HL-60 (cell line): Measurements from ENCODE around the gene SSC5D.

Source experiments
- DNase-seq, 2 experiments: peaks; one replicate each; pipeline ENCODE4 v3.0.0-alpha.2; 2010 to 2020; ENCODE audit warnings: low read depth in 1 of 2, low spot score in 1 of 2
- H3K27ac ChIP-seq: fragments of 250-450 bp; sonication (Bioruptor Pico); replicated peaks from 2 replicates; pipeline ENCODE4 v1.5.1; 2020; ENCODE audit warnings: mild to moderate bottlenecking, moderate library complexity
- H3K27me3 ChIP-seq: fragments of 250-450 bp; sonication (Bioruptor Pico); 2 replicates; pipeline ENCODE4 v1.5.1; 2021; ENCODE audit warnings: mild to moderate bottlenecking, moderate library complexity; ENCODE audit not compliant: insufficient read depth, poor library complexity, severe bottlenecking
- H3K4me3 ChIP-seq: replicated peaks from 2 replicates; pipeline ENCODE4 v1.5.1; 2011; ENCODE audit warnings: mild to moderate bottlenecking, control low read depth, low read length; ENCODE audit not compliant: insufficient read depth
- CTCF ChIP-seq: IDR thresholded peaks from one replicate; pipeline ENCODE4 v1.5.1; 2011; ENCODE audit warnings: low read length, control low read depth, inconsistent platforms; ENCODE audit not compliant: insufficient read depth
- GABPA ChIP-seq: IDR thresholded peaks from 2 replicates; pipeline ENCODE4 v1.6.1; 2012; ENCODE audit warnings: low read depth
- POLR2AphosphoS5 ChIP-seq: IDR thresholded peaks from 2 replicates; pipeline ENCODE4 v1.6.1; 2012; ENCODE audit warnings: low read depth
- SPI1 ChIP-seq: IDR thresholded peaks from 2 replicates; pipeline ENCODE4 v1.6.1; 2012; ENCODE audit warnings: low read depth, mild to moderate bottlenecking, borderline replicate concordance
- TF ChIP-seq, protein P1 (sequence below): IDR thresholded peaks from 2 replicates; pipeline ENCODE4 v1.6.1; 2012; ENCODE audit warnings: low read depth; ENCODE audit not compliant: insufficient replicate concordance

SSC5D gene

DNA sequence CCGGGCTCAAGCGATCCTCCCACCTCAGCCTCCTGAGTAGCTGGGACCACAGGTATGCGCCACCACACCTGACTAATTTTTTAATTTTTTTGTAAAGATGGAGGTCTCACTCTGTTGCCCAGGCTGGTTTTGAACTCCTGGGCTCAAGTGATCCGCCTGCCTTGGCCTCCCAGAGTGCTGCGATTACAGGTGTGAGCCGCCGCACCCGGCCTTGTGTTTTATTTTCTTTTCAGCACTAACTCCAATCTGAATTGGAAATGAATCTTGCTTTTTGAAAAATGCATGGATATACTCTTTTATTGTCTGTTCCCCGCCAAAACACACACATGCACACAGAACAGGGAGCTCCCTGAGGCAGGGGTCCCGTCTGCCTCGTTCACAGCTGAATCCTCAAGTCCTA is 25.5 kb upstream of the SSC5D start:
- no peak overlapping the region for H3K4me3 ChIP-seq
- H3K27ac ChIP-seq = no peak overlapping the region
- no peaks in the 10 kb centered on the region for H3K27me3 ChIP-seq
- no peak for TF ChIP-seq SPI1
- no peak for TF ChIP-seq POLR2AphosphoS5
- TF ChIP-seq CTCF = no peak
- TF ChIP-seq, protein P1, sequence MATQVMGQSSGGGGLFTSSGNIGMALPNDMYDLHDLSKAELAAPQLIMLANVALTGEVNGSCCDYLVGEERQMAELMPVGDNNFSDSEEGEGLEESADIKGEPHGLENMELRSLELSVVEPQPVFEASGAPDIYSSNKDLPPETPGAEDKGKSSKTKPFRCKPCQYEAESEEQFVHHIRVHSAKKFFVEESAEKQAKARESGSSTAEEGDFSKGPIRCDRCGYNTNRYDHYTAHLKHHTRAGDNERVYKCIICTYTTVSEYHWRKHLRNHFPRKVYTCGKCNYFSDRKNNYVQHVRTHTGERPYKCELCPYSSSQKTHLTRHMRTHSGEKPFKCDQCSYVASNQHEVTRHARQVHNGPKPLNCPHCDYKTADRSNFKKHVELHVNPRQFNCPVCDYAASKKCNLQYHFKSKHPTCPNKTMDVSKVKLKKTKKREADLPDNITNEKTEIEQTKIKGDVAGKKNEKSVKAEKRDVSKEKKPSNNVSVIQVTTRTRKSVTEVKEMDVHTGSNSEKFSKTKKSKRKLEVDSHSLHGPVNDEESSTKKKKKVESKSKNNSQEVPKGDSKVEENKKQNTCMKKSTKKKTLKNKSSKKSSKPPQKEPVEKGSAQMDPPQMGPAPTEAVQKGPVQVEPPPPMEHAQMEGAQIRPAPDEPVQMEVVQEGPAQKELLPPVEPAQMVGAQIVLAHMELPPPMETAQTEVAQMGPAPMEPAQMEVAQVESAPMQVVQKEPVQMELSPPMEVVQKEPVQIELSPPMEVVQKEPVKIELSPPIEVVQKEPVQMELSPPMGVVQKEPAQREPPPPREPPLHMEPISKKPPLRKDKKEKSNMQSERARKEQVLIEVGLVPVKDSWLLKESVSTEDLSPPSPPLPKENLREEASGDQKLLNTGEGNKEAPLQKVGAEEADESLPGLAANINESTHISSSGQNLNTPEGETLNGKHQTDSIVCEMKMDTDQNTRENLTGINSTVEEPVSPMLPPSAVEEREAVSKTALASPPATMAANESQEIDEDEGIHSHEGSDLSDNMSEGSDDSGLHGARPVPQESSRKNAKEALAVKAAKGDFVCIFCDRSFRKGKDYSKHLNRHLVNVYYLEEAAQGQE = no peak
- TF ChIP-seq GABPA = no peak
- DNase-seq = no peak

DNA sequence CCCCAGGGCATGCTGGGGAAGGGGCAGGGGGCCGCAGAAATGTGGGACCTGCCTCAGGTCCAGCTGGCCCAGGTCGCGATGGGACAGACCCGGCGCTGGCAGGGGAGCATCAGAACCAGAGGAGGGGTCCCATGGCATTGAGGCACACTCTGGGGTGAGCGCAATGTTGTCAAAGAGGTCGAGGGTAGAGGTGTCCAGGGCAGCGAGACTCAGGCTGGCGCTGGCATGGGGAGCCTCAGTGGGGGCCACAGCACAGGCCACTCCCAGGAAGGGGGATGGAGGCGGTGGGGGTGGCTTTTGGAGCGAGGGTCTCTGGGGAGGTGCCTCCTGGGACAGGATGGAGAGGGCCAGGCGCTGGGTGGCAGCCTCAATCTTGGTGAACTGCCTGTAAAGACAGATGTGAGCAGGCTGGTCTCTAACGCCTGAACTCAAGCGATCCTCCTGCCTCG is 24.6 kb upstream of the SSC5D start:
- H3K27ac ChIP-seq = no peak overlapping the region
- no peaks in the 10 kb centered on the region for H3K27me3 ChIP-seq
- no peak for TF ChIP-seq CTCF
- no peak for TF ChIP-seq GABPA
- TF ChIP-seq SPI1 = no peak
- DNase-seq = no peak
- no peak overlapping the region for H3K4me3 ChIP-seq

DNA sequence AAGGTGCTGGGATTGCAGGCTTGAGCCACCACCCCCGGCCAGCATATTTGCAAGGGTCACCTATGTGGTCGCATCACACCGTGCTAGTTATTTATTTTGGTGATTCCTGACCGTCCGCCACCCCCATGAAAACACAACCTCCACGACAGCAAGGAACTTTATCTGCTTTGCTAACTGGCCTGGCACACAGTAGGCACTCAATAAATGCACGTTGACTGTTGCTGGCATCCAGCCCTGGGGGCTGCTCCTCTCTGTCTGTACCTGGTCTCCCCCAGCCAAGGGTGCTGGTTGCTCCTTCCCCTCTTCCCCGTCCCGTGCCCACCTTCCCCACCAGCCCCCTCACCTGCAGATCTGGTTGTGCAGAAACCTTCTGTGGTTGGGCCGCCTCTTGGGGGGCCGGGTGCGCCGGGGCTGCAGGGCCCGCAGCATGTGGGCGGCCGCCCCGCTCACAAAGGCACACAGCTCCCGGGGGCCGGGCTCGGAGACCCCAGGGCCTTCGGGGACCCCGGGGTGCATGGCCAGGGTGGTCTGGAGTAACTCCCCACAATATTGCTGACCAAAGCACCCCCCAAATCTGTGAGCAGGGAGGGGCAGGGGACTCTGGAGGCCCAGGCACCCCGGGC is 24.1 kb upstream of the SSC5D start:
- Histone ChIP-seq H3K27me3 (no peaks in the 10 kb centered on the region), H3K4me3 (no peak overlapping the region), H3K27ac (no peak overlapping the region)
- TF ChIP-seq SPI1 (no peak), GABPA (no peak), CTCF (no peak), POLR2AphosphoS5 (no peak)
- TF ChIP-seq, protein P1 = no peak
- DNase-seq = no peak

- H3K4me3 ChIP-seq = no peak within 1 kb of the TSS
- DNase-seq = no peak
- H3K27ac ChIP-seq = no peak within 1 kb of the TSS
- H3K27me3 ChIP-seq = no peaks in the 10 kb centered on the region
- TF ChIP-seq, protein P1 = no peak
- TF ChIP-seq CTCF (no peak), POLR2AphosphoS5 (no peak), GABPA (no peak), SPI1 (no peak)
Observed at GRCh38 chr19:55464662-55465054, 23.6 kb upstream of the SSC5D start, which contains the start of gene C19orf85. Gene C19orf85, minus strand, starts transcription at chr19:55464751. Its CDS starts 197 bp downstream, at chr19:55464554.
